ENCODE data around the gene NUP188.
A peak's percentile ranks its signal among the peaks of the same experiment; 100 is the strongest.

The NUP188 gene

GRCh38 chr9:128986671-128987070 is 39.2 kb downstream of the NUP188 start:
- Histone ChIP-seq H3K27ac (ENCODE audit: low read depth, low read length) (no peak overlapping the region), H3K23ac (ENCODE audit: low read length) (no peak overlapping the region), H3K79me1 (ENCODE audit: low read length) (no peaks in the 10 kb centered on the region), H2BK12ac (ENCODE audit: low read length) (no peak overlapping the region), H2BK5ac (ENCODE audit: low read depth, low read length, poor library complexity) (no peak overlapping the region), H3K4me2 (ENCODE audit: low read length) (no peak overlapping the region), H3K79me2 (ENCODE audit: control insufficient read depth, insufficient read depth, low read length, poor library complexity) (no peaks in the 10 kb centered on the region), H3K36me3 (ENCODE audit: control insufficient read depth in 1 of 2, insufficient read depth in 2 of 2, low read length in 2 of 2) (peaks cover 39 to 51% of the 10 kb centered on the region in 2 experiments), H3K9ac (ENCODE audit: low read length) (no peak overlapping the region), H2AFZ (ENCODE audit: insufficient read depth, low read length, poor library complexity) (no peak overlapping the region), H3K4ac (ENCODE audit: low read depth, low read length) (no peak overlapping the region), H3K9me3 (ENCODE audit: insufficient read depth, low read depth, low read length) (no peaks in the 10 kb centered on the region), H3K4me3 (ENCODE audit: low read depth, low read length) (no peak overlapping the region), H2BK120ac (ENCODE audit: insufficient read depth, low read length, poor library complexity) (no peak overlapping the region), H3K4me1 (ENCODE audit: control insufficient read depth in 1 of 2, insufficient read depth in 2 of 2, low read length in 2 of 2) (no peaks in the 10 kb centered on the region), H4K91ac (ENCODE audit: low read depth, low read length) (no peak overlapping the region), H3K18ac (ENCODE audit: low read length) (no peak overlapping the region), H2AK5ac (ENCODE audit: low read length) (no peak overlapping the region), H3K27me3 (ENCODE audit: insufficient read depth, low read length) (no peaks in the 10 kb centered on the region), H3K14ac (ENCODE audit: low read length) (no peak overlapping the region), H4K12ac (ENCODE audit: low read depth, low read length) (no peak overlapping the region), H4K8ac (ENCODE audit: low read depth, low read length) (no peak overlapping the region)
- no CpG with 5 or more reads among the region's 5 CpGs for WGBS (ENCODE audit: extremely low coverage, insufficient coverage, insufficient read length)
- peak in 1 of 2 donors; percentile 48 for DNase-seq

- Histone ChIP-seq H3K14ac (ENCODE audit: low read length) (no peak overlapping the region), H2AFZ (ENCODE audit: insufficient read depth, low read length, poor library complexity) (no peak overlapping the region), H3K27me3 (ENCODE audit: insufficient read depth, low read length) (no peaks in the 10 kb centered on the region), H4K8ac (ENCODE audit: low read depth, low read length) (no peak overlapping the region), H2AK5ac (ENCODE audit: low read length) (no peak overlapping the region), H4K91ac (ENCODE audit: low read depth, low read length) (no peak overlapping the region), H3K23ac (ENCODE audit: low read length) (no peak overlapping the region), H3K36me3 (ENCODE audit: control insufficient read depth in 1 of 2, insufficient read depth in 2 of 2, low read length in 2 of 2) (peaks cover 39 to 42% of the 10 kb centered on the region in 2 experiments), H3K79me2 (ENCODE audit: control insufficient read depth, insufficient read depth, low read length, poor library complexity) (no peaks in the 10 kb centered on the region), H2BK12ac (ENCODE audit: low read length) (no peak overlapping the region), H2BK5ac (ENCODE audit: low read depth, low read length, poor library complexity) (no peak overlapping the region), H3K79me1 (ENCODE audit: low read length) (no peaks in the 10 kb centered on the region), H3K27ac (ENCODE audit: low read depth, low read length) (no peak overlapping the region), H3K4me1 (ENCODE audit: control insufficient read depth in 1 of 2, insufficient read depth in 2 of 2, low read length in 2 of 2) (no peaks in the 10 kb centered on the region), H3K9me3 (ENCODE audit: insufficient read depth, low read depth, low read length) (no peaks in the 10 kb centered on the region), H3K4ac (ENCODE audit: low read depth, low read length) (no peak overlapping the region), H4K12ac (ENCODE audit: low read depth, low read length) (no peak overlapping the region), H3K9ac (ENCODE audit: low read length) (no peak overlapping the region), H3K18ac (ENCODE audit: low read length) (no peak overlapping the region), H2BK120ac (ENCODE audit: insufficient read depth, low read length, poor library complexity) (no peak overlapping the region), H3K4me2 (ENCODE audit: low read length) (no peak overlapping the region), H3K4me3 (ENCODE audit: low read depth, low read length) (no peak overlapping the region)
- no peak for DNase-seq
- WGBS (ENCODE audit: extremely low coverage, insufficient coverage, insufficient read length), result no CpG with 5 or more reads among the region's 5 CpGs
These were observed 40.3 kb downstream of the NUP188 start for GRCh38 chr9:128987805-128988204.

- Histone ChIP-seq H3K4me1 (ENCODE audit: control insufficient read depth in 1 of 2, insufficient read depth in 2 of 2, low read length in 2 of 2) (no peaks in the 10 kb centered on the region), H4K8ac (ENCODE audit: low read depth, low read length) (no peak overlapping the region), H3K14ac (ENCODE audit: low read length) (no peak overlapping the region), H2AFZ (ENCODE audit: insufficient read depth, low read length, poor library complexity) (no peak overlapping the region), H3K36me3 (ENCODE audit: control insufficient read depth in 1 of 2, insufficient read depth in 2 of 2, low read length in 2 of 2) (peaks cover 45 to 47% of the 10 kb centered on the region in 2 experiments), H3K9ac (ENCODE audit: low read length) (no peak overlapping the region), H3K23ac (ENCODE audit: low read length) (no peak overlapping the region), H2BK5ac (ENCODE audit: low read depth, low read length, poor library complexity) (no peak overlapping the region), H2BK120ac (ENCODE audit: insufficient read depth, low read length, poor library complexity) (no peak overlapping the region), H3K9me3 (ENCODE audit: insufficient read depth, low read depth, low read length) (no peaks in the 10 kb centered on the region), H3K4me2 (ENCODE audit: low read length) (no peak overlapping the region), H3K4me3 (ENCODE audit: low read depth, low read length) (no peak overlapping the region), H3K79me2 (ENCODE audit: control insufficient read depth, insufficient read depth, low read length, poor library complexity) (no peaks in the 10 kb centered on the region), H3K18ac (ENCODE audit: low read length) (no peak overlapping the region), H2AK5ac (ENCODE audit: low read length) (no peak overlapping the region), H3K27me3 (ENCODE audit: insufficient read depth, low read length) (no peaks in the 10 kb centered on the region), H3K27ac (ENCODE audit: low read depth, low read length) (no peak overlapping the region), H2BK12ac (ENCODE audit: low read length) (no peak overlapping the region), H4K12ac (ENCODE audit: low read depth, low read length) (no peak overlapping the region), H4K91ac (ENCODE audit: low read depth, low read length) (no peak overlapping the region), H3K4ac (ENCODE audit: low read depth, low read length) (no peak overlapping the region), H3K79me1 (ENCODE audit: low read length) (no peaks in the 10 kb centered on the region)
- WGBS (ENCODE audit: extremely low coverage, insufficient coverage, insufficient read length), result no CpG with 5 or more reads among the region's 7 CpGs
- DNase-seq, result peak in 1 of 2 donors; percentile 20
These were observed 45.5 kb downstream of the NUP188 start for GRCh38 chr9:128992995-128993394.

GRCh38 chr9:128995791-128996190 is 48.3 kb downstream of the NUP188 start:
- no peak overlapping the region for H3K4me3 ChIP-seq (ENCODE audit: low read depth, low read length)
- no peak overlapping the region for H4K8ac ChIP-seq (ENCODE audit: low read depth, low read length)
- H4K91ac ChIP-seq (ENCODE audit: low read depth, low read length), result no peak overlapping the region
- H2BK5ac ChIP-seq (ENCODE audit: low read depth, low read length, poor library complexity), result no peak overlapping the region
- H3K27me3 ChIP-seq (ENCODE audit: insufficient read depth, low read length), result no peaks in the 10 kb centered on the region
- H3K9me3 ChIP-seq (ENCODE audit: insufficient read depth, low read depth, low read length), result peaks cover 3% of the 10 kb centered on the region
- no peak overlapping the region for H3K23ac ChIP-seq (ENCODE audit: low read length)
- H3K14ac ChIP-seq (ENCODE audit: low read length), result no peak overlapping the region
- no peak overlapping the region for H2AK5ac ChIP-seq (ENCODE audit: low read length)
- H3K27ac ChIP-seq (ENCODE audit: low read depth, low read length), result no peak overlapping the region
- no peaks in the 10 kb centered on the region for H3K4me1 ChIP-seq (ENCODE audit: control insufficient read depth in 1 of 2, insufficient read depth in 2 of 2, low read length in 2 of 2)
- H3K4me2 ChIP-seq (ENCODE audit: low read length), result no peak overlapping the region
- no peak overlapping the region for H2BK120ac ChIP-seq (ENCODE audit: insufficient read depth, low read length, poor library complexity)
- H3K79me1 ChIP-seq (ENCODE audit: low read length), result no peaks in the 10 kb centered on the region
- no peak overlapping the region for H3K4ac ChIP-seq (ENCODE audit: low read depth, low read length)
- no peak overlapping the region for H3K18ac ChIP-seq (ENCODE audit: low read length)
- WGBS (ENCODE audit: extremely low coverage, insufficient coverage, insufficient read length), result no CpG with 5 or more reads among the region's 5 CpGs
- no peak overlapping the region for H4K12ac ChIP-seq (ENCODE audit: low read depth, low read length)
- no peak overlapping the region for H2BK12ac ChIP-seq (ENCODE audit: low read length)
- H3K36me3 ChIP-seq (ENCODE audit: control insufficient read depth in 1 of 2, insufficient read depth in 2 of 2, low read length in 2 of 2), result peaks cover 48 to 59% of the 10 kb centered on the region in 2 experiments
- no peaks in the 10 kb centered on the region for H3K79me2 ChIP-seq (ENCODE audit: control insufficient read depth, insufficient read depth, low read length, poor library complexity)
- H3K9ac ChIP-seq (ENCODE audit: low read length), result no peak overlapping the region
- H2AFZ ChIP-seq (ENCODE audit: insufficient read depth, low read length, poor library complexity), result no peak overlapping the region
- no peak for DNase-seq
